Stimulated activated CD4-positive, alpha-beta T cell treated with anti-CD3 and anti-CD28 coated beads, TNF-alpha, amount 100 ng/mL, for 24 hours (primary cell): Measurements from ENCODE around the gene NDUFB8.

Experiments
- DNase-seq, 3 experiments: peaks; one replicate each; pipeline ENCODE4 v3.0.0-alpha.2; 2020; ENCODE audit warnings: low read depth in 3 of 3

NDUFB8 gene

DNA sequence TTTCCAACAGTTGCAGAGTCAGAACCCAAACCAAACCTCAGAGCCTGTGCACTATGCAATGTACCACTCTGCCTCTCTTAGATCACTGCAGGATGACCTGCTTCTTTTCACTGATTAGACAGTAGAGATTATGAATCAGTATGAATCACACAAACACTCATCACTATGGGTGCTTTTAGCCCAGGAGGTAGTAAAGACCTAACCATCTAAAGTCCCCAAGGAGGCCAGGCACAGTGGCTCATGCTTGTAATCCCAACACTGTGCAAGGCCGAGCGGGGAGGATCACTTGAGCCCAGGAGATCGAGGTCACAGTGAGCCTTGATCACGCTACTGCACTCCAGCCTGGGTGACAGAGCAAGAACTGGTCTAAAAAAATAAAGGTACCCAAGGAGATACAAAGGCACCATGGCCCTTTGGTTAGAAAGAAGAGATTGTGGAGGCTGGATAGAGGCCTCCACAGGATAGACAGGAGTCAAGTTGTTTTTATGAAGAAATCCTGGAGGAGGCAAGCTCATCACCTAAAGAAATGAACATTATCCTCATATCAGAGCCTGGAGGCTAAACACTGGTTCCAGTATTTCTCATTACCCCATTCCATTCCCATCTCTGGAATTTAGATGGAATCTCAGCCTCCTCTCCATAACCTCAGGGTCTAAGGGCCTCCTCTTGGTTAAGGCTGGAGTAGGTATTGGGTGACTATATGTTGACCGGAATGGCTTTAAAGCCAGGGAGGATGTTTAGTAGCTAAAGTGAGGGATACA is 22.9 kb downstream of the NDUFB8 start:
- DNase-seq, result no peak

DNA sequence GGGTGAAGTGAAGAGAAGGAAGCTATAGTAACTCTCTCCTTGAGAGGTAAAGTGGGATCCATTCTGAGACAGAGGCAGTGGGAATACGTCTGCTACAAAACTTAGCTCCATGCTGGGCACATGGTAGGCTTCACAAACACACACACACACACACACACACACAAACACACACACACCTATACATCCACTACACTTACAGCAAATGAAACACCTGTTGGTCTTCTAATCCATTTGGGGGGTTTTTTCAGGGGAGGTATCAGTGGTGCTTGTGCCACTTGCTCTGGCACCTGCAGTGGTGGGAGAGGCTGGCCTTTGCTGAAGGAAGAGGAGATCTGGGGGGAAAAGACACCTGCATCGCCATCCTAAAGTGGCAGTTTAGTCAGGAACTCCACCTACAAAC is 24.5 kb downstream of the NDUFB8 start:
- no peak for DNase-seq

DNA sequence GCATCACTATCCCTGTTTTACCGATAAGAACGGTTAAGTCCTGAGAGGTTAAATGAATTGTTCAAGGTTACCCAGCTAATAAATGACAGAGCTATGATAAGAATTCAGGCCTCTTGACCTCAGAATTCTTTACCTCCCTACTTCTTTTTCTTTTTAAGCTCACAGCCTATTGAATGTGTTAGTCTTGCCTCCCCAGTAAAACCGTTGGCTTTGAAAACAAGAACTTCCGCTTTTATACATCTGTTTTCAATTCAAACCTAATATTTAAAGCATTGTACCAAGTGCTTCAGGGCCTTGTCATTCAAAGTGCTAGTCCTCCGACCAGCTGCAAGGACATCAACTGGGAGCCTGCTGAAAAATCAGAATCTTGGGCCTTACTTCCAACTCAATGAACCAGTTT is 25.6 kb downstream of the NDUFB8 start:
- DNase-seq, result no peak

- no peak for DNase-seq
Observed at GRCh38 chr10:100502926-100503494, 26.7 kb downstream of the NDUFB8 start.

DNA sequence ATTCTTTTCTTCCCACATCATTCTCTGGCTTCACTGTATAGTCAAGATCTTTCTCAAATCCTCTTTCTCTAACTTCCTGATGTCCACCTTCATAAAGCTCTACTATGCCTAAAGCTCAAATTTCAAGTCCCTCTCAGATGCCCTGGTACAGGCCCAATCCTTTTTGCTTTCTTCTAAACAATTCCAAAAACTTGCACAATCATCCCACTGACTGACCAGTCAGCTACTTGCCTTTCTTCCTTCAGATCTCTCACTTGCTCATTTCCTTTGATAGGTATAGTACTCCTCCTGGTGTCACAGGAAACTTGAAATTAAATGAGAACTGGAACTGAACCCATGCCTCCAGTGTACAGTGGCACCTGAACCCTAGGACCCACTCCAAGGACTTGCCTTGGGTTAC is 28.2 kb downstream of the NDUFB8 start:
- DNase-seq, result no peak

DNA sequence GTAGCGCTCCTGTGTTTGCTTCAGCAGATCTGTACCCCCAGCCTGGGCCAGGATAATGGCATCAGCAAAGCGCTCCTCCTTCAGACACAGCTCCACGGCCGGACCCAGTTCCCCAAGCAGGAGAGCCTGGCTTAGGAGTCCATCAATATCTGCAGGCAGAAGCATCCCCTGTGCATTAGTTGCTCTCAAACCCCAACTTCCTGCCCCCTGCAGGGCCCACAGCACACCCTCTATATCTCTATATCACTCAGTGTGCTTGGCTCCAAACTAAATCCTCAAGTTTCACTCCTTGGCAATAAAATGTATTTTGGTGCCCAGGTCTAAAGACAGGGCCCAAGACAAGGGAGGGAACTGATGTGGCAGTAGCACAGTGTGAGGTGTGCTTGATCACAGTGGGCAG is 31.6 kb downstream of the NDUFB8 start:
- no peak for DNase-seq

DNA sequence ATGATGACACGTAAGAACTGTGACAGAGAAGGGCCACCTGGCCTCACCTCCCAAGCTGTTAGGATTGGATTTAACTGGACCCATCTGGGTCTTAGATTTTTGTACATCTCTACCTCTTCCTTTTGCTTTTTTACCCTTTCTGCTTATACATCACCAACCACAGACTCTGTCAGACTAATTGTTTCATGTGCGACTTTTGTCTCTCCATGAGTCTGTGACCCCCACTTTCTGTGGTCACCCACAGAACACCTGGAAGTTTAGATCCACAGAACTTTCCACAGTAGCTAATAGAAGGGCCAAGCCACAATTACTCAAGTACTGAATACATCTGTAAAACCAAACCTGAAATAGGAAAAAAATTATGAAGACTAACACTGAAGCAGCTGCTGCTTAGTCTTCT is 33.1 kb downstream of the NDUFB8 start:
- DNase-seq, result no peak

- DNase-seq, result no peak
Observed at GRCh38 chr10:100490531-100490930, 39.1 kb downstream of the NDUFB8 start.

GRCh38 chr10:100489396-100489795 is 40.3 kb downstream of the NDUFB8 start:
- no peak for DNase-seq

DNA sequence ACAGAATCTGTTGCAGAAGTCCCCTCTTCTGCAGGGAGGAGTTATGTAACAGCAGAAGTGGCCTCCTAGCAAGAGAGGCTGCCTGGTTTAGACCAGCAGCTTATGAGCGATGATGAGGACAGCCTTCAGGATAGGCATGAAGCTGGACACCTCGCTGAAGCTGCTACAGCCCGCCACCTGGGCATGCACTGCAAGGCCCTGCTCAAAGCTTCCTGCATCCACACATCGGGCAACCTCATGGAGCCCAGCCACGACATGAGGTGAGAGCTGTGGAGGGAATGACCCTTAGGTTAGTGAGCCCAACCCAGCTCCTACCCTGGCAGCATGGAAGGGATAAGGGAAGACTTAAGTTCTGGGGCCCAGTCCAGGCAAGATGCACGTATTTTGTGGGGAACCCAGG is 42.1 kb downstream of the NDUFB8 start:
- DNase-seq, result no peak

DNA sequence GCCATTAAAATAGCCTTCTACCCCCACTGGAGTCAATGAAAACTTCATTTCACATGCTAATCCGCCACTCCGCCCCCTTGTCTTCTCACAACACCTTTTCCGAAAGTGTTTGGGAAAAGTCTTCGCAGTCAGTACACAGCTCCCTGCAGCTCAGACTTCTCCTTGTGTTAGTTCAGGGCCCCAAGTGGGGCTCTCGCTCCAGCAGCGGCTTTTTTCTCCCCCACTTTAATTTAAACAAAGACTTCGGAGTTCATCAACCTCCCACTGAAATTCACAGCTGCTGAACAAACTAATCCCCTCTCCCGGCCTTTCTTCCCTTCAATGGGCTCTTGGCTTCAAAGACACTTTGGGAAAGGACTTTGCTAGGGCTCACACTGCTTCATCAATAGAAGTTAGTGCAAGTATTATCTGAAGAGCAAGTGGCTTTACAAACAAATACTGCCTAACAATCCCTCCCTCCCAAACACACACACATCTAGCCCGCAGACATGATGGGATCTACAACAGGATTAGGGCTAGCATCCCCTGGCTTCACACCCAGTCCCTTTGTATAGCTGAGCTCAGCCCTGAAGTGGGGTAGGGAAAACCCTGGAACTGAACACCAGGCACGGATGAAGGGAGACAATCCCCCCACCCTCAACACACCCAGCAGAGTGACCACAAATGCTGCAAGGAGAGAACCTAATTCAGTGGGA is 43.7 kb downstream of the NDUFB8 start:
- DNase-seq, result no peak

DNA sequence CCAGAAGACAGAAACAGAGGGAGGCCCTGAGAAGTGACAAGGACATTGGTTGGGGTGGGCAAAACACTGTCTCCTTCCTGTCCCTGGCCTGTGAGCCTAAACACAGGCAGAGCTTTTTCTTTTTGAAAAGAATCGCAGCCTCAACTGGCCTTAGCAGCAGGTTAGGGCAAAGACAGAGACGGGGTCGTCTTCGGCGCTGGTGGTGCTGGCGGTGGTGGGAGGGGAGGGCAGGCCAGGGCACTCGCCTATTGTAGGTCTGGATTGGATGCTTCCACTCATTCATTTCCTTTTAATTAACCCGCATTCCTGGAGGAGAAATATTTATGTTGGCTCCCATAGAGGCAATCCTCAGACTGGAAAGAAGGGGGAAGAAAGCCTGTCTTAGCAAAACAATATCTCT is 44.3 kb downstream of the NDUFB8 start:
- DNase-seq, result no peak

DNA sequence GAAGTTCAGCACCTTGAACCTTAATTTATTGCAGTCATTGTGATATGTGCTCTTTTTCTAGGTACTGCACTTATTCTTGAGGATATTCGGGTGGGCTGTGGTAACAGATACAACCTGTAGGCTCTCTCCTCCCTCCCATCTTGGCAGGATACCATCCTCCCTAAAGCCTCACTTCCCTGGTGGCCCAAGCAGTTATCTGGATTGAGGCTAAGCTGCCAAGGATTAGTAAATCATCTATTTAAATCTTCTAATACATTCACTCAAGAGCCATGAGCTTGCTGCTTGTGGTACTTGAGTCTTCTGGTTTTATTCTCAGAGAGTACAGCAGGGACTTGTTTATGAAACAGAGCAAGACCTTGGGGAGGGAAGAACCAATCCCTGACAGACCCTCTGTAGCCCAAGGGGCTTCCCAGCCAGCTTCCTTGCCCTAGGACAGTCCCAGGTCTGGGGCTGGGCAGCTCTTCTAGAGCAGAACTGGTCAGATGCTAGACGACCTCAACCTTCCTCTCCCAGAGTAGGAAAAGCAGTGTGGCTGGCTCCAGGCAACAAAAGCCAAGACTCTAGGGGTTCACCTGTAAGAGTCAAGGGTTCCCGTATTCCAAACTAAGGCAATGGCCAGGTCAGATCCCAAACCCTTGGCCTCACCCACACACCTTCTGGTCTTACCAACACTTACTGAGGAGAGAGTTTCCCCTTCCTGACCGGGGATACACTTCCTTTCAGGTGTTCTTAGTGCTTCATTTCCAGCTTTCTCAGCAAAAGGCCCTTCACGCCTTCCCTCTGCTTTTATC is 45.6 kb downstream of the NDUFB8 start:
- no peak for DNase-seq

DNA sequence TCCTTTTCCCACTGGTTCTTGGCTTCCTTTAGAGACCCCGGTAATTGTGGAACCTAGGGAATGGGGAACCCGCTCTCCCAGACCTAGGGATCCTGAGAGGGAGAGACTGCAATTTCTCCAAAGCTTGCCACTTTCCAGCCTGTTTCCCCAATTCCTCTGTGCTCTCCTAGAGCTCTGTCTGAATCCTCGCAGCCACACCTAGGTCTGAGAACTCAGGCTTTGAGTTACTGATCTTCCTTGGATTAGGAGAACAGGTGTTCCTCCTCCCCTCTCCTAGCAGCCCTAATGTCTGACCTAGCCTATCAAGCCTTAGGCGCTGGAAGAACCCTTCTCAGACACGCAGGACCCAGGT is 46.9 kb downstream of the NDUFB8 start:
- no peak for DNase-seq

- peak; percentile 22 to 64 (median 38) for DNase-seq
Observed at GRCh38 chr10:100482181-100482833, 47.4 kb downstream of the NDUFB8 start.

DNA sequence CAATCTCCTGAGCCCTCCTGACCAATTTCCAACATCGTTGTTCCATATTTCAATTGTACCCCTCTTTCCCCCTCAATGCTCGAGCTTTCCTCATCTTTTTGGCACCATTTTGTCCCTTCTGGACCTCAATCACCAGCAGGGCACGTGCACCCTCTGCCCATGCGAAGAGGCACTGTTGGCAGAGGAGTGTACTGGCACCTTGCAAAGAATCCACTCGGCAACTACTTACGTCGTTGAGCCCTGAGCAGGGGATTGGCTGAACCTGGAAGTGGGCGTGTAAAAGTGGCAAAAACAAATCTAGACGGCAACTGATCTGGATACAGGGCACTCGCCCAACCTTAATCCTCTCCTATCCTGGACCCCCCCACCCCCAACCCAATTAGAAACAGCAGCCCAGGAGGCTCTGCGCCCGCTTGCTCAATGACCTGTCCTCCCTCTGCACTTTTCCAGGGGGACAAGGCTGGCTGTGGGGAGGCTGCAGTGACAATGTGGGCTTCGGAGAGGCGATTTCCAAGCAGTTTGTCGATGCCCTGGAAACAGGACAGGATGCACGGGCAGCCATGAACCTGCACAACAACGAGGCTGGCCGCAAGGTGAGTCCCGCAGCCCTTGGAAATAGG is 48.1 kb downstream of the NDUFB8 start:
- peak; percentile 80 to 89 (median 87) for DNase-seq

- no peak for DNase-seq
Observed at GRCh38 chr10:100480002-100480401, 49.7 kb downstream of the NDUFB8 start.

DNA sequence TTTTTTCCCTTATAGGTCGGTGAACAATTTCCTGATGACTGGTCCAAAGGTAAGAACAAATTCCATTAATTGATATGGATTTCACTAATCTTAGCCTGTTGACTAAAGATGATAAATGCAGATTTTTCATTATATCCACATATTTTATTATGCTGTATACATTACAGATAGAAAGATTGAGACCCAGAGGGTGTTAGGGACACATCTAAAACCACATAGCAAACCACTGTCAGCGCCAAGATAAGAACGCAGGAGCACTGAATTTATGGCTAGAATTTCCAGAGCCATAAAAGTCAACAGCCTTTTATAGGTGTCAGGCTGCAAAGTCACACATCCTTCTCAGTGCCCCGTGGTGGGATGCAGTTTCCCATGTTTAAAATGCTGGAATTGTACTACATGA is 50.6 kb downstream of the NDUFB8 start:
- no peak for DNase-seq

- no peak for DNase-seq
Observed at GRCh38 chr10:100477970-100478369, 51.7 kb downstream of the NDUFB8 start.
